A549 treated with RU486 at 1 μM for 4 hours (cell line): ENCODE measurements around the gene PRORP. TPM values are rescaled to one million over a fixed set of nuclear protein-coding genes. Genes with fewer than 3 reads are reported as not detected.

Experiments used
- total RNA-seq: library from RNA; stranded (reverse); fragments of 200-300 nt; extraction: Qiagen RNA extraction; gene quantifications from 5 replicates; pipeline ENCODE4 v1.2.3, GENCODE V29; 2022; ENCODE audit warnings: low read depth

PRORP gene
- 30.2 to 39.0 TPM (median 33.0 TPM) in 5 replicates for total RNA-seq

GRCh38 chr14:35121887-35122695 is at the start of gene PRORP, which contains the start of gene PPP2R3C:
PRORP (plus strand) TSS chr14:35122552; CDS start chr14:35123246, 694 bp downstream.
PPP2R3C (minus strand) TSS chr14:35121990; CDS start chr14:35121959, 31 bp downstream.

Other genes with a start within 250 kb of the PRORP start
- gene BAZ1A, start 247.2 kb upstream of the PRORP start, total RNA-seq, result 19.2 to 39.4 TPM (median 27.8 TPM) in 5 replicates
- 54.6 to 68.0 TPM (median 56.3 TPM) in 5 replicates for gene SRP54, start 139.6 kb upstream of the PRORP start, total RNA-seq
- gene FAM177A1, start 76.3 kb upstream of the PRORP start, total RNA-seq, result 83.6 to 95.2 TPM (median 88.8 TPM) in 5 replicates
- 14.3 to 29.9 TPM (median 26.6 TPM) in 5 replicates for gene PPP2R3C, start 562 bp upstream of the PRORP start, total RNA-seq
- gene PSMA6, start 169.8 kb downstream of the PRORP start, total RNA-seq, result 246 to 299 TPM (median 253 TPM) in 5 replicates